Right lobe of liver (tissue), 6 donors: Measurements from ENCODE around the gene FOLR1. TPM values are rescaled to one million over a fixed set of nuclear protein-coding genes. Genes with fewer than 3 reads are reported as not detected.
A peak's percentile ranks its signal among the peaks of the same experiment; 100 is the strongest.
"Not testable (repeated sequence)": the region's sequence is repeated elsewhere in the genome, so short reads cannot be mapped to it uniquely, and the experiment has no call there.

Source experiments
- ATAC-seq, 4 donors: fragments of 200-7000 bp; cut with Tn5 transposase; one replicate each; pipeline ENCODE4 v1.9.1; 2020; ENCODE audit warnings: mild to moderate bottlenecking in 4 of 4, moderate library complexity in 4 of 4
- DNase-seq, 3 donors: peaks; one replicate each; pipeline ENCODE4 v3.0.0-alpha.2; 2020
- H3K27ac ChIP-seq, 3 donors: fragments of 200-600 bp; one replicate each; pipeline ENCODE4 v1.8.0; 2022
- H3K27me3 ChIP-seq, 2 donors: fragments of 200-600 bp; one replicate each; pipeline ENCODE4 v1.8.0; 2022
- H3K36me3 ChIP-seq, 4 donors: fragments of 200-600 bp; sonication (generic) in 1 of 4; one replicate each; pipeline versions ENCODE4 v1.5.1 to v1.8.0; 2017 to 2022; ENCODE audit warnings: control low read depth in 1 of 4
- H3K4me1 ChIP-seq, 4 donors: fragments of 200-600 bp; sonication (generic) in 1 of 4; one replicate each; pipeline versions ENCODE4 v1.5.1 to v1.8.0; 2017 to 2022; ENCODE audit warnings: control low read depth in 1 of 4
- H3K4me3 ChIP-seq, 3 donors: fragments of 200-600 bp; one replicate each; pipeline ENCODE4 v1.8.0; 2022
- H3K9me3 ChIP-seq, 4 donors: fragments of 200-600 bp; sonication (generic) in 1 of 4; one replicate each; pipeline versions ENCODE4 v1.5.1 to v1.8.0; 2017 to 2022; ENCODE audit warnings: control low read depth in 1 of 4
- CTCF ChIP-seq, 4 donors: fragments of 200-600 bp in 3 of 4; fragments of 450-650 bp in 1 of 4; IDR thresholded peaks; one replicate each; pipeline versions ENCODE4 v1.5.1 to v1.8.0; 2016 to 2022; ENCODE audit warnings: antibody characterized with exemption in 4 of 4, mild to moderate bottlenecking in 2 of 4
- POLR2A ChIP-seq: fragments of 450-650 bp; IDR thresholded peaks from one replicate; pipeline ENCODE4 v1.6.1; 2017; ENCODE audit warnings: antibody characterized with exemption, mild to moderate bottlenecking
- WGBS: methylation state at CpG from one replicate; pipeline ENCODE4 v1.1.6; 2018; ENCODE audit warnings: low coverage, low lambda C conversion rate; ENCODE audit not compliant: insufficient coverage; ENCODE audit errors: missing lambda C conversion rate; 5-methylcytosine and 5-hydroxymethylcytosine counted together
- intact Hi-C, 2 donors: fragments of 100-400 bp; cut with DNase I; formaldehyde crosslinking; loops; one replicate each; pipeline versions ENCODE4 v1.11.2 to v1.14.1; 2022
- total RNA-seq, 6 experiments: library from RNA; depleted of rRNA in 2 of 6; stranded (reverse); fragments of >200 nt in 2 of 6; fragmentation: NEBNext Ultra II Directional in 3 of 6; extraction: Animal tissue kit (Norgen Biotek cat#: 25700) in 3 of 6; gene quantifications; one replicate each; pipeline versions ENCODE4 v1.1.0 to v1.2.4, GENCODE V29; 2016 to 2023
- donor health status: DM: no; HTN: yes; CAD: no.
- donor health status: DM: no; HTN: no; CAD: no.
- donor health status: DM: no; HTN: no; CAD: no.
- donor health status: DM: no; HTN: yes; CAD: no.
- donor health status: DM: no; HTN: yes; CAD: no.

FOLR1 gene
- total RNA-seq, 6 experiments from 2014 or later, result not detected

GRCh38 chr11:72179804-72180396, 12.0 kb upstream of the FOLR1 start:
- no peak for DNase-seq
- ATAC-seq, result no peak
- Histone ChIP-seq H3K36me3 (no peaks in the 10 kb centered on the region), H3K9me3 (no peaks in the 10 kb centered on the region), H3K4me3 (no peak overlapping the region), H3K4me1 (no peaks in the 10 kb centered on the region), H3K27ac (no peak overlapping the region), H3K27me3 (no peaks in the 10 kb centered on the region)
- 68% methylated on average over 4 of the region's 4 CpGs for WGBS
- intact Hi-C loops, result no loop called here
- no peak for TF ChIP-seq CTCF (IDR thresholded peaks at IDR 0.05)
- TF ChIP-seq POLR2A, result no peak

GRCh38 chr11:72180892-72181552, 10.9 kb upstream of the FOLR1 start:
- H3K9me3 ChIP-seq, H3K27ac ChIP-seq, H3K4me1 ChIP-seq, H3K36me3 ChIP-seq, DNase-seq, intact Hi-C loops, H3K27me3 ChIP-seq, H3K4me3 ChIP-seq: not testable (repeated sequence)
- ATAC-seq, result peak in 3 of 4 donors; percentile 11 to 22 (median 17)
- WGBS, result 58% methylated on average over 6 of the region's 7 CpGs

GRCh38 chr11:72181553-72181958, 10.4 kb upstream of the FOLR1 start:
- H3K27me3 ChIP-seq, intact Hi-C loops, H3K4me1 ChIP-seq, DNase-seq, H3K4me3 ChIP-seq, H3K27ac ChIP-seq, H3K36me3 ChIP-seq, H3K9me3 ChIP-seq: not testable (repeated sequence)
- WGBS, result 53% methylated on average over 3 of the region's 3 CpGs
- peak in 3 of 4 donors; percentile 18 to 34 (median 27) for ATAC-seq

- Histone ChIP-seq H3K36me3 (no peaks in the 10 kb centered on the region), H3K9me3 (no peaks in the 10 kb centered on the region), H3K4me3 (no peak overlapping the region), H3K4me1 (no peaks in the 10 kb centered on the region), H3K27me3 (no peaks in the 10 kb centered on the region), H3K27ac (no peak overlapping the region)
- DNase-seq (no peak), ATAC-seq (no peak)
- 50% methylated on average over 1 of the region's 1 CpG for WGBS
- intact Hi-C loops, result no loop called here
- TF ChIP-seq POLR2A, result no peak
- TF ChIP-seq CTCF (IDR thresholded peaks at IDR 0.05), result no peak
Observed at GRCh38 chr11:72188267-72188666, 3.7 kb upstream of the FOLR1 start.

GRCh38 chr11:72189455-72190250, 2.3 kb upstream of the FOLR1 start:
- 43% methylated on average over 2 of the region's 3 CpGs for WGBS
- DNase-seq, result no peak
- H3K27me3 ChIP-seq, result no peaks in the 10 kb centered on the region
- intact Hi-C loops, result no loop called here
- no peak overlapping the region for H3K4me3 ChIP-seq
- no peaks in the 10 kb centered on the region for H3K4me1 ChIP-seq
- TF ChIP-seq CTCF (IDR thresholded peaks at IDR 0.05) (no peak), POLR2A (no peak)
- peak in 3 of 4 donors; percentile 9 to 51 (median 46) for ATAC-seq
- H3K36me3 ChIP-seq, result no peaks in the 10 kb centered on the region
- no peak overlapping the region for H3K27ac ChIP-seq
- no peaks in the 10 kb centered on the region for H3K9me3 ChIP-seq
